ENCODE measurements around the gene GNPTAB.
"Not testable (repeated sequence)": the region's sequence is repeated elsewhere in the genome, so short reads cannot be mapped to it uniquely, and the experiment has no call there.

The GNPTAB gene

DNA sequence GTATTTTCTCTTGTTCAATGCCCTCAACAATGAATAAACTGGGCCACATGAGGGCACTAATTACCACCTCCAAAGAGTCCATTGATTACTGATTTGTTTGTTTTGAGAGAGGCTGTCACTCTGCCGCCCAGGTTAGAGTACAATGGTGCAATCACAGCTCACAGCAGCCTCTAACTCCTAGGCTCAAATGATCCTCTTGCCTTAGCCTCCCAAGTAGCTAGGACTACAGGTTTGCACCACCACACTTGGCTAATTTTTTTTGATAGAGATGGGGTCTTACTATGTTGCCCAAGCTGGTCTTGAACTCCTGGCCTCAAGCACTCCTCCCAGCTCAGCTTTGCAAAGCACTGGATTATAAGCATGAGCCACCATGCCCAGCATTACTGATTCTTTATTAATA is 63.2 kb downstream of the GNPTAB start:
- DNase-seq: no peak

DNA sequence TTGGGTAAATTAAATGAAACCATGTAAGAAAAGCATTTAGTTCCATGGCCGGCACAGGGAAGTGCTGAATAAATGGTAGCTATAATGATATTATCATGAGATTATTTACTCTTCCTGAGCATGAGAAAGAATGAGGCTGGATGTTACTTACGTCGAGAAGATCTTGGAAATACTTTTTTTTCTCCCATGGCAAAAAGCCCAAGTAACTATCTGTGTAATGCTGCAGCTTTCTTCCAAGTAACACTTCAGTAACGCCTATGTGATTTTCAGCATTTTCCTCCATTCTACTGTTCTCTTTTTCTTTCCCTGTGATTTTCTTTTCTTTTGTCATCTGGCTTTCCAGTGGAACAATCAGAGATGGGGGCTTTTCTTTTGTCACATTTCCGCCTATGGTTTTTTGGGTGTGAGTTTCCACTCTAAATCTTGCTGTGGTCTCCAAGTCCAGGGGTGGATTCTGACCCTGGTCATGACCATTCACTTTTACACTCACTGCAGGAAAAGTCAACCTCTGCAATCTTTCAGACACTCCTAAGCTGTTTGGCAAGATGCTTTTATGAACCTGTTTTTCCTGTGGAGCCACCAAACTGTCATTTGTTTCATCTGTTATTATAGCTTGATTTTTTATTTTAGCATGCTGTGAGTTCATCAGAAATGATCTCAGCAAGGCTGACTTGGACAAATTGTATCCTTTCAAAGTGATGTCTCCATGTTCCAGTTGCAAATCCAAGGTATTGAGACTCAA is 66.5 kb downstream of the GNPTAB start:
- no peak for DNase-seq

DNA sequence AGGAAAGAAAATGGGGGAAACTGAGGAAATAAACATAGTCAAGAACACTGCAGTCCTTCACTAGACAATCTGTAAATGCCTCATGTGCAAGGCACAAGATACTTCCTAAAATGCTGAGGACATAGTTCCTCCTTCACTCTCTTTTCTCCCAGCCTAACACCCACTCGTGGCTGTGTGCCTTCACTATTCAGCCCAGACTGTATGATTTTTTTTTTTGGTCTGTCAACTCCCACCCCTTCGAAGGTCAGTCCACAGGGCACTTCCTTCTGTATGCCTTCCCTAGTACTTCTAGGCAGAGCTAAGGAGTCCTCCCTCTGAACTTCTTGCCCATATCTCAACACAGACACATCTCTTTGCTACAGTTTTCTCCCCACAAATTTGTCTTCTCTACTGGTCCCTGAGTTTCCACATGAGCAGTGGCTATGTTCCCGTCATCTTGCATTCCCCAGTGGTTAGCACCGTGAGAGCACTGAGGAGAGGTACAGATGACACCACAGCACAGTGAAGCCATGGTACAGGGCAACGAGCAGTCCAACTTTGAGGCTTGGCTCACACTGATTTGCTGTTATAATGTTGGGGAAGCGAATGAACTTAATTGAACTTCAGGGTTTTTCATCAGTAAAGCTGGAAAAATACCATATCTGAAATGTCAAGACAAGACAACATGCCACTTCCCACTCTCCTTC is 67.4 kb downstream of the GNPTAB start:
- no peak for DNase-seq

DNA sequence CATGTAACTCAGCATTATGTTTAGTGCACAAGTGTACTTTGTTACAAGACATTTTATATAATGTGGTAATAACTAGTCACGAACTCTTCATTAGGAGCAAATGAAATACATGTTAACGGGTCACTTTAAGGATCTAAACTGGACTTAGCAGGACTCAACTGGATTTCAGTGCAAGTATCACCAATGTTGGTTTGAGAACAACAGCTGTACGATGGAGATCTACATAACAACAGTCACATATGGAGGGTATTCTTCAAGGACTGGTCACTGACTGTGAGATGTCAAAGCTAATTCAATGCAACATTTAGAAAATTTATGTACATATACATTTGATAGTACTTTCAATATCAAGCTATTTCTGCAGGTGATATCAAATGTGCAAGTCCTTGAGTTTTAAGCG is 69.0 kb downstream of the GNPTAB start:
- DNase-seq: no peak

DNA sequence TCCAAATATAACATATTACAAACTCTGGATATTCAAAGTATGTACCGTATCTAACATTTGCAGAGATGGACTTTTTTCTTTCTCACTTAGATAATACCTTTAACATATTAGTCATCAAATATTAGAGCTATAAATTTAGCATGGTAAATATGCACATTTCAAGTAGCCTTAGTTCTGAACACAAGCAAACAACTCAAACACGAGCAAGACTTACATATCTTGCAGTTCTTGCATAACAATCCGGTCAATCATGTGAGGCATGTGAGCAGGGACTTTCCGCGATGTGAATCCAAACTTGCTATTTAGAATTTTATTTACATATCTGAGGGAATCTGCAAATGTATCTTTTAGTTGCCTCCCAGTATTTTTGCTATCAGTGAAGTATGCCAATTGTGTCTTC is 69.4 kb downstream of the GNPTAB start:
- DNase-seq: no peak

DNA sequence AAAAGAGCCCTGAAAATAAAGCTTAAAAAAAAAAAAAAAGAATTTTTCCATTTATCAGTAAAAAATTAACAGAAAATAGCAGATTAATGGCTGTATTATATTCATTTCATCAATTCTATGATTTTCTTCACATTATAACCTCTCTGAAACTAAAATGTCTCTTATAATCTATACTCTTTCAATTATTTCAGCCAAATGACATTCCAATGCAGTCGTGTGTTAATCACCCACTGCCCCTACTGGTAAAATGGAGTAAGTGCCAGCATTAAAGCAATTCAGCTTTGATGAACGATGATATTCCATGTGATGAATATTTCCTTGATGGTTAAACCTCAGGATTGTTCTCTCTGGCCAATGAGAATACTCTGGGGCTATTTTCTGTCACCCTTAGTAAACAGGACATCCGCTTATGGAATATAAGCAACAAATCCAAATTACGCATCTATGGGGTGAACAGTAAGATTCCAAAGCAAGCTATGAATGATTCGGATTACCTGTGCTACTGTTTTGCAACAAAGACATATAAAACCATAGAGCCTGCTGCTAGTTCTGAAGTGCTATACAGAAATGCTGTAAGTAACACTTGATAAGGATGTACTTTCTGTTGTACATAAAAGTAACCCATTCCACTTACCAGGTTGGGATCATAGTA is 71.2 kb downstream of the GNPTAB start:
- DNase-seq: no peak

DNA sequence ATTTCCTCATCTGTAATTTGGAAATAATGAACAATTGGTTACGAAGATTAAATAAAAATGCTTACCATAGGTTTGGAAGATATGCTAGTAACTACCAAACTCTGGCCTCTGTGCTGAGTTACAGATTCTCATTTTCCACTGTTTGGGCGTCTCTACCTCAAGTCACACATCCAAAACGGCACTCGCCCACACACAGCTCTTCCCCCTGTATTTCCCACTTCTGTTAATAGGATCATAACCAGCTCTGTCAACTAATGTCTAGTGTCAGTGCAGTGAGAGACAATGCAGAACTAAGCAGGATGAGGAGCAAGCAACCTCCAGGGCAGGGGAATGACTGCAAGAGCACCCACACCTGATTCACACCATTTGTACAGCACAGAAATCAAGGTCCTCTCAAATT is 80.6 kb downstream of the GNPTAB start:
- no peak for DNase-seq

DNA sequence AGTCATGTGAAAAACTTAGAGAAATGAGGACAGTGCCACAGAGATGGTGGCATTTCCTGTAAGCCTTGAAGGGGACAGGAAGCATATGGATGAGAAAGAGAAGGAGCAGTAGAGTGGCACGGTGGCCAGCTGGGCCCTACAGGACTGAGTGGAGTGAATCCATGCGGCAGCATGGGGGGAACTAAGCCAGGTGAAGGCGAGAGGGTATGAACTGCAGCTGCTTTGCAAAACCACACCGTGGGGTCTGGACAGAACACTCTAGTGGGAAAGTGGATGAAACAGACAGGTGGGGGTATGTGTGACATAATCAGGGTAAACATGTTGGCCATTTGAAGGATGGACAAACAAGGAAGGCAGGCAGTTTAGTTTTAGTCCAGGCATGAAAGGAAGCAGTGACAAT is 81.1 kb downstream of the GNPTAB start:
- DNase-seq: no peak

DNA sequence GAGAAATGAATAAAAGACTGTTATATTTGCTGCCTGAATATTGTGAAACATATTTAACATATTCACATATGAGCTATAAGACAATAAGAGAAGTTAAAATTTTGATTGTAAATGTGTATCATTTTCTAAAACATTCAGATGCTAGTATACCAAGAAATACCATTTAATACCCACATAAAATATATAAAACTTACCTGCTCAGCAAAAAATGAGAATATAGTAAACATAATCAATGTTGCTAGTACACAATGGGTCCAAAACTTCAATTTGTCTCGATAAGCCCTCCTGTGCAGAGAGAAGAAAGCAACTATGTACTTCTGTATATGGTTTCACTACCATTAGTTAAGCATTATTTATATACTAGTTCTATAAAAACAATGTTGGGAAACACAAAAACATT is 81.9 kb downstream of the GNPTAB start:
- DNase-seq: no peak

DNA sequence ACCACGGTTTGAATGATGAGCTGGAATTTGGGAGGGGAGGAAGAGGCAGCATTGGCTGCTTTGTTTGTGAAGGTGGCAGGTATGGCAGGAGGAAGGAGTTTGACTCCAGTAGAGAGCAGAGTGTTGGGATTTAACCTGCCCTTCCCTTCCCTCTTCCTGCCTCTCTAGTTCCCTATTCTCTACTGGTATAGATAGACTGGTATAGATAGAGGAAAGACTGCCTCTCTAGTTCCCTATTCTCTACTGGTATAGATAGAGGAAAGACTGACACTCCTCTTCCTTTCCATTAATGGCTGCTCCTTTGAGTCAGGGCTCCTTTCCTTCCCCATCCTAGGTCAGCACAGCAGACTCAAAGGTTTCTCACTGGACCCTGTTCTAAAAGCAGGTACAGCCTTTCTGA is 83.1 kb downstream of the GNPTAB start:
- no peak for DNase-seq

DNA sequence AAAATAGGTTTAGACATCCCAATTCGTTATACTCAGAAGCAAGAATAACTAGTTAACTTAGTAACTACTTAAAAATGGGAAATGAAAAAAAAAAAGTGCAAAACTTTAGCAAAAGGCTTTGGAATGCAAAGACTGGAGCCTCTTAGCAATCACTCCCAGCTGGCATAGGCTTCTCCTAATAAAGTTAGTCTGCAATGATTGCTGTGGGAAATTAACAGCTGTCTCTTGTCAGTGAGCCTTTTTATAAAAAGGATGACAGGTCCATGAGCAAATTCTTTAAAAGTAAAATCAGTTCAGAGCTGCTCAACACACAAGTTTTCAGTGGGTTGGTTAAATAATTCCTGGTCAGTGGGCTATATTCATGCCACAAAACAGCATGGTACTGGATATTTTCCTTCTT is 84.1 kb downstream of the GNPTAB start:
- DNase-seq: no peak

DNA sequence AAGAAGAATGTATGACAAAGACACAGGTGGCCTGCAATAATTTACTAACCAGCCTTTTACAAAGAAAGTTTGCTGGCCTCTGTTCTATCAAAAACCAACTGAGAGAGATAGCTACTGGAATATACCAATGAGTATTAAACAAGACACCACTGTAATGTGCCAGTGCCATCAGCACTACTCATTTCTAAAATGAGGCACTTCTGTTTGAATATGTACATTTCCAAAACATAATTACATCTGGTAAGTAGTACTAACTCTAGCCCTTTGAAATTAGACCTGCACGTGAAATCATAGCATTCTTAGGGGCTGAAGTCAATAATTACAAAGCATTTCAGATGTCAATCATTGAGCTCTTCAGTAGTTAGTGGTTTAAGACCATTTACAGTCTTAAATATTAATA is 84.6 kb downstream of the GNPTAB start:
- DNase-seq: no peak

DNA sequence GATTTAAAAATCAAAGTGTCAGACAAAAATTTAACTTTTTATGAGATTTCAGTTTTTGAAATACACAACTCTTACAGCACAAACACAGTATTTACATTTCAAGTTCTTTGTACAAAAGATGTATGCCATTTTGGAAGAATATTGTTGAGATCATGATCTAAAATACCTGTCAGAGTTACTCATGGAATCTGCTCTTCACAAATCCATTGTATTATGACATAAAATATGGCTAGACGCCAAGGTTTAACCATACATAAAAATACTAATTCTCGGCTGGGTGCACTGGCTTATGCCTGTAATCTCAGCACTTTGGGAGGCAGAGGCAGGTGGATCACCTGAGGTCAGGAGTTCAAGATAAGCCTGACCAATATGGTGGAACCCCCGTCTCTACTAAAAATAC is 85.3 kb downstream of the GNPTAB start:
- no peak for DNase-seq

DNA sequence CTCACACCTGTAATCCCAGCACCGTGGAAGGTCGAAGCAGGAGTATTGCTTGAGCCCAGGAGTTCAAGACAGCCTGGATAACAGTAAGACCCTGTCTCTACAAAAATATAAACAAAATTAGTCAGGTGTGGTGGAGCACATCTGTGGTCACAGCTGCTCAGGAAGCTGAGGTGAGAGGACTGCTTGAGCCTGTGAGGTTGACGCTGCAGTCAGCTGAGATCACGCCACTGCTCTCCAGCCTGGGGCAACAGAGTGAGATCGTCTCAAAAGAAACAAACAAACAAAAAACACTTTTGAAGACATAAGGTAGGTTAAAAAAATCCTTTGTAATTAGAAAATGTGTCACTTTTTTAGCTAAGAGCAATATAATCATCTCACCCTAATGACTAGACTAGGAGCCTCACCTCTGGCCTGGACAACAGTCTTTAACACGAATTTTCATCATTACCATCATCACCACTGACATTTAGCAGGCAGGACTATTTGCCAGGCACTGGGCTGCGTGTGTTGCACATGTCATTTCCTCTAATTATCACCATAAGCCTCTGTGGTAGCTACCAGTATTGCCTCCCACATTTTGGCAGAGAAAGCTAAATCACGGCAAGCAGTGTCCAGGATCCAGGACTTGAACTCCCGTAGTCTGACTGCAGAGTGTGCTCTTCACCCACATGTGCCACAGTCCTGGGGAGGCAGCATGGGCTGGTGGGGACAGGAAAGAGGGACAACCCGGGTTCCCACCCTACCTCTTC is 86.9 kb downstream of the GNPTAB start:
- no peak for DNase-seq

DNA sequence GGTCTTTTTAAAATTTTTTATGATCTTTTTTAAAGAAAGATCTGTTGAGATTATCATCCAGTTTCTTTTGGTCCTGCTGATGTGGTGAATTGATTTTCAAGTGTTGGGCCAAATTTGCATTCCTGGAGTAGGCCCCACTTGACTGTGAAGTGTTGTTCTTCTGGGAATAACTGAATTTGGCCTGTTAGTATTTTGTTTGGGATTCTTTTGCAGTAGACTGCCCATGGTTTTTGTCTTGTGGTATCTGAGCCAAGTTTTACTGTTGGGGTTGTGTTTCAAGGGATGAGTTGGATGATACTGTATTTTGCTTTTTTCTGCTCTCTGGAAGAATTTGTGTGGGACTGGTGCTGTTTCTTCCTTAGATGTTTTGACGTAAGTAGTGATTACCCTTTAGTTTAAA is 87.5 kb downstream of the GNPTAB start:
- DNase-seq: no peak

DNA sequence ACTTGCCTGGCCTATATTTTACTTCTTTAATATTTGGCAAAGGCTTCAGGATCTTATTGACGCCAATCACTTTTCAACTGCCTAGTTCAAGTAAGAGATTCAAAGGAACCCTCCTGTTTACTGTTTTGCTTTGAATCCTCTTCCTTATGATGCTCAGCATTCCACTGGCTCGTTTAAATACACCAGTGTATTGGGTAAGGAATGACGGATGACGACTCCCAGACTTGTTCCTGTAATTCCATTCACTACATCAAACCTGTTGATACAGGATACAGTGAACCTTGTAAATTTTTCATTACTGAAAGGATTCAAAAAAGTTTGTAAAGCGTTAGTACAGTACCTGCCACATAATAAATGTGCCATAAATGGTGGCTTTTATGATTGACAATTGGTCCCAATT is 89.8 kb downstream of the GNPTAB start:
- DNase-seq: no peak

DNA sequence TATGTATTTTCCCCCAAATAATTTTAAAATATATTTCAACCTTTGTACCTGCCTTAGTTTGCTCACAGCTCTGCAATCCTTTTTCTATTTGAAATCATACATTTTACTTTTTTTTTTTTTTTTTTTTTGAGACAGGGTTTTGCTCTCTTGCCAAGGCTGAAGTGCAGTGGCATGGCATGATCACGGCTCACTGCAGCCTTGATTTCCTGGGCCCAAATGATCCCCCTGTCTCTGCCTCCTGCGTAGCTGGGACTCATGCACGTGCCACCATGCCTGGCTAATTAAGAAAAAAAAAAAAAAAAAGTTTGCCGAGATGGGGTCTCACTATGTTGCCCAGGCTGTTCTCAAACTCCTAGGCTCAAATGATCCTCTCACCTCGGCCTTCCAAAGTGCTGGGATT is 90.2 kb downstream of the GNPTAB start:
- DNase-seq: no peak

DNA sequence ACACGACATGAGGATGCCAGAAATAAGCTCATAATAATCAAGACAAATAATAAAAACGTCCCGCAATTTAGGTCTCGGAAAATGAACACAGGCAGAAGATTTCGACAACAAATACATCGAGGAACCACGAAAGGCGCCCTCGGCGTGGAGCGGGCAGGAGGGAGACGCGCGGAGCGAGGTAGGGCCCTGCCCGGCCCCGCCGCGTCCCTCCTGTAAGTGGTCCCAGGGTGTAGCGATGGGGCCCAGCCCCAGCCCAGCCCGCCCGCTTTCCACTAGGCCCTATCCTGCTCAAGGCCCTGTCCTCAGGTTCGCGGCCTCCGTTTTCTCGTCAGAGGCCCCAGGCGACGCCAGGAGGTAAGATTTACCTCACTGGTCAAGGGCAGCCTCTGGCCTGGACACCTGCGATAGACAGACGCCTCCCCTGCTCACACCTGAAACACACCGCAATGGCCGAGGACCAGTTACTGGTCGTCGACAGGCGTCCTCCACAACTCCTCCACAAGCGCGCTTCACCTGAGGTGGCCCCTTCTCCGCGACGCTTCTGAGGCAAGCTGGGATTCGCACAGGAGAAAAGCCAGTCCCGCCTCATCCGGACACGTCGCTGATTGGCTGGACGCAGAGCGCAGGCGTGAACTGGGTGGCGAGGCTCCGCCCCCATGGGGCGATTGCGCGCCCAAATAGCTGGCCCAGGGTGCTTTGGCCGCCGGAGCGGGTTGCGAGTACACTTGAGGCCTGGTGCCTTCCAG is 91.7 kb downstream of the GNPTAB start, which contains the start of gene SYCP3:
Gene SYCP3, minus strand, starts transcription at position 543 of the 746 bp plus-strand sequence. CDS start 1,527 bp downstream, outside the sequence.
- no peak for DNase-seq

DNA sequence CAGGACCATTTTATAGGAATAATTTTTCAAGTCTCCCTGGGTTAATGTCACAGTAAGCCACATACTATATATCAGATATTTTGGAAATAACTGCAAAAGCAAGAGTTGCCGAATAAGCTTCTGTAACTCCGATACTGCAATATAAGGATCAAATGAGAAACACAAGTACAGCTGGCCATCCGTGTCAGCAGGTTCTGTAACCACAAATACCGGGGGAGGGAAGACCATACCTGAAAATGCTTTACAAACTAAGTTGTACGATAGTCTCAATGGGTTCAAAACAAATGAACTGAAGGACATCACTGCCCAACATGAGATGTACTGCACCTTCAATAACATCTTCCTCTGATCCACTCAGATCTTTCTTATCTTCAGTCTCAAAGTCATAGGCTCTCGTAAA is 93.3 kb downstream of the GNPTAB start:
- no peak for DNase-seq

DNA sequence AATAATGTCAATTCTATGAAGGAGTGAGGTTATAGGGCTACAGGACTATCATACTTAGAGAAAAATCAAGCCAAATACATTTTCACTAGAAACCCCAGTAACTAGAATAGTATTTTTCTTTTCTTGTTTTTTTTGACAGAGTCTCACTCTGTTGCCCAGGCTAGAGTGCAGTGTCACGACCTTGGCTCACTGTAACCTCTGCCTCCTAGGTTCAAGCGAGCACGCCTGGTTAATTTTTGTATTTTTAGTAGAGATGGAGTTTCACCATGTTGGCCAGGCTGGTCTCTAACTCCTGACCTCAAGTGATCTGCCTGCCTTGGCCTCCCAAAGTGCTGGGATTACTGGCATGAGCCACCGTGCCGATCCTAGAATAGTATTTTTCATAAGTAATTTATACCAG is 96.3 kb downstream of the GNPTAB start:
- not testable (repeated sequence) for DNase-seq

DNA sequence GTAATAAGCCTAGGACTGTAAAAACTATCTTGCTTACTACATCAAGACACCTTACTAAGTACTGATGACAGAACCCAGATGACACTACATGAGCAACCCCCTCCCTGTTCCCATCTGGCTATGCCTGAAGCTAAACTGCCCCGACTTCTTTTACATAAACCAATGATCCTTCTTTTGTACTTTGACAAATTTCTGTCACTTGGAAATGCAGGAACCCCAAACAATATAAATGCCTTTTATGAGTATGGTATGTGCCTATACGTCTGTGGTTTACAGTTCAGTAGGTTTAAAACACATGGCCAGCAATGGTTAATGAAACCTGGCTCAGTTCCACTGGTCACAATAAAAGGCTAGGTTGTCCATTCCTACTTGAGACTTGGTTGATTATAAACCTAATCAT is 97.6 kb downstream of the GNPTAB start:
- no peak for DNase-seq

DNA sequence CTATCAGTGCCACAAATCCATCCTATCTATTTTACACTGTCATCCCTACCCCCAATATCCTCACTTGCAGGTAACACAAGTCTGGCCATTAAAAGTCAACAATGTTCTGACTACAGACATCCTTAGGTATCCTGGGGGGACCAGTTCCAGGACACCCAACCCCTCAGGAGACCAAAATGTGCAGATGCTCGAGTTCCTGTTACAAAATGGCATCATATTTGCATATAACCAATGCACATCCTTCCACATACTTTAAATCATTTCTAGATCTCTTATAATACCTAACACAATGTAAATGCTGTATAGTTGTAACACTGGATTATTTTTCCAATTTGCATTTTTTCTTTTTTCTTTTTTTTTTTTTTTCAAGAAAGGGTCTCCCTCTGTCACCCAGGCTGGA is 98.4 kb downstream of the GNPTAB start:
- DNase-seq: no peak

DNA sequence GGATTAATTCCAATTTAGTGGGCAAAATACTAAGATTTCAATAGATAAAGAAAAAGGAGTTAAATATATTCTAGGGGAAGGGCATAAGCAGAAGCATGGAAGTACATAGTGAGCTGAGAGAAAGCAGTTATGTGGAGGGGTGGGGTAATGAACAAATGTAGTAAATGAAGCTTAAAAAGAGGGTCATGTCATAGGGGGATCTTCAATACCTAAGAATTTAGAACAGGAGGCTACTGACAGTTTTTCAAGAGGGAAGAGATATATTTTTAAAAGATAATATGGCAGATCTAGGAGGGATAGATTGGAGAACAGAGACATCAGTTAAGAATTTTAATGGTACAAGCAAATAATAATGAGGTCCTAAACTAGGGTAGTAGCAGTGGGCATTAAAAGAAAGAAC is 100.9 kb downstream of the GNPTAB start:
- no peak for DNase-seq

All from NCI-H2171 (cell line).